Astrocyte (in vitro differentiated cells and primary cell): ENCODE data around the gene NCOA4. TPM values are rescaled to one million over a fixed set of nuclear protein-coding genes. Genes with fewer than 3 reads are reported as not detected.
"Not testable (repeated sequence)": the region's sequence is repeated elsewhere in the genome, so short reads cannot be mapped to it uniquely, and the experiment has no call there.

Experiments used
- DNase-seq: peaks from one replicate; pipeline ENCODE4 v3.0.0-alpha.2; 2010; ENCODE audit warnings: low read depth
- FAIRE-seq: peaks from 2 replicates; lab custom pipeline; 2011; peaks lifted over from hg19 to GRCh38; lab: Jason Lieb, UNC
- H2AFZ ChIP-seq: 2 replicates; pipeline ENCODE4 v1.6.0; 2012; ENCODE audit warnings: low read depth, low read length, inconsistent platforms
- H3K27ac ChIP-seq: 2 replicates; pipeline ENCODE4 v1.5.1; 2011; ENCODE audit warnings: low read depth, low read length, inconsistent platforms
- H3K27me3 ChIP-seq: 2 replicates; pipeline ENCODE4 v1.6.0; 2011; ENCODE audit warnings: low read length, inconsistent platforms; ENCODE audit not compliant: insufficient read depth
- H3K36me3 ChIP-seq: 2 replicates; pipeline ENCODE4 v1.5.1; 2011; ENCODE audit warnings: low read length, inconsistent platforms; ENCODE audit not compliant: insufficient read depth
- H3K4me1 ChIP-seq: 2 replicates; pipeline ENCODE4 v1.5.1; 2011; ENCODE audit warnings: low read length, inconsistent platforms; ENCODE audit not compliant: insufficient read depth
- H3K4me2 ChIP-seq: 2 replicates; pipeline ENCODE4 v1.6.0; 2012; ENCODE audit warnings: low read length, inconsistent platforms
- H3K4me3 ChIP-seq: 2 replicates; pipeline ENCODE4 v1.5.1; 2011; ENCODE audit warnings: low read depth, mild to moderate bottlenecking, low read length, inconsistent platforms; ENCODE audit not compliant: insufficient read depth
- H3K79me2 ChIP-seq: 2 replicates; pipeline ENCODE4 v1.6.0; 2012; ENCODE audit warnings: mild to moderate bottlenecking, low read length, inconsistent platforms; ENCODE audit not compliant: insufficient read depth
- H3K9ac ChIP-seq: 2 replicates; pipeline ENCODE4 v1.6.0; 2012; ENCODE audit warnings: mild to moderate bottlenecking, low read length, inconsistent platforms
- H3K9me3 ChIP-seq: 2 replicates; pipeline ENCODE4 v1.5.1; 2012; ENCODE audit warnings: low read depth, mild to moderate bottlenecking, low read length, inconsistent platforms; ENCODE audit not compliant: insufficient read depth
- H4K20me1 ChIP-seq: 2 replicates; pipeline ENCODE4 v1.6.0; 2012; ENCODE audit warnings: low read length, inconsistent platforms; ENCODE audit not compliant: insufficient read depth
- H3K27ac Mint-ChIP-seq: one replicate; pipeline ENCODE4 v1.8.0; 2021; ENCODE audit warnings: mild to moderate bottlenecking, mixed read lengths; ENCODE audit not compliant: unreplicated experiment
- H3K27me3 Mint-ChIP-seq: one replicate; pipeline ENCODE4 v1.8.0; 2021; ENCODE audit warnings: low read depth, mixed read lengths; ENCODE audit not compliant: unreplicated experiment
- H3K36me3 Mint-ChIP-seq: one replicate; pipeline ENCODE4 v1.8.0; 2021; ENCODE audit warnings: low read depth, mixed read lengths; ENCODE audit not compliant: unreplicated experiment
- H3K4me1 Mint-ChIP-seq: one replicate; pipeline ENCODE4 v1.8.0; 2021; ENCODE audit warnings: low read depth, mixed read lengths; ENCODE audit not compliant: unreplicated experiment
- H3K4me3 Mint-ChIP-seq: one replicate; pipeline ENCODE4 v1.8.0; 2021; ENCODE audit warnings: mild to moderate bottlenecking, moderate library complexity, mixed read lengths; ENCODE audit not compliant: unreplicated experiment
- H3K9me3 Mint-ChIP-seq: one replicate; pipeline ENCODE4 v1.8.0; 2021; ENCODE audit warnings: mild to moderate bottlenecking, mixed read lengths; ENCODE audit not compliant: unreplicated experiment
- EZH2 ChIP-seq: IDR thresholded peaks from 2 replicates; pipeline ENCODE4 v1.6.1; 2012; ENCODE audit warnings: mild to moderate bottlenecking, low read length, inconsistent platforms; ENCODE audit not compliant: insufficient read depth
- total RNA-seq: library from RNA; stranded (reverse); gene quantifications from 2 replicates; pipeline ENCODE4 v1.2.1, GENCODE V29; 2021
- TF ChIP-seq, protein P1 (sequence below): IDR thresholded peaks from 2 replicates; pipeline ENCODE4 v1.5.1; 2011; ENCODE audit warnings: low read depth, mild to moderate bottlenecking, inconsistent platforms, low read length, moderate library complexity; ENCODE audit not compliant: insufficient read depth

The NCOA4 gene
- total RNA-seq, 1 donor from 2014 or later = 120 TPM

DNA sequence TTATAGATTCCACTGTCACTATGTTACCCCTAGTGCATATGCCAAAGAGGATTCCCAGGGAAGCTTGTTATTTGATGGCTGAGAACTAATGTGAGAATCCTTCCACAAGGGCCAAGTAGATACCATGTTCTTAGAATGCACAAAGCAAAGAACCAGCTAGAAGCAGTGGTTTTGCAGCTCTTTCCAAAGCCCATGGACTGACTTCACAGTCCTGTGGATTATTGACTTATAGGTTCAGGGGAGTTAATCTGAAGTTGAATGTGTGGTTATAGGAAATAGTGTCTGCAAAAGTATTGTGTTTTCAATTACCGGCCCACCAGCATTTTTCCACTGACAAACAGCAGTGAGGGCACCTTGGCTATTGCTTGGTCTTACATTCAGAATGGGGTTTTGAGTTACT, 29.9 kb downstream of the NCOA4 start:
- no peaks in the 10 kb centered on the region for H3K4me1 ChIP-seq
- H3K36me3 ChIP-seq = peaks cover 35% of the 10 kb centered on the region
- peaks cover 32% of the 10 kb centered on the region for H3K79me2 ChIP-seq
- Mint-ChIP-seq H3K4me3 (no peak overlapping the region), H3K36me3 (peaks cover 11% of the 10 kb centered on the region), H3K4me1 (peaks cover 8% of the 10 kb centered on the region), H3K27ac (no peak overlapping the region), H3K9me3 (no peaks in the 10 kb centered on the region), H3K27me3 (no peaks in the 10 kb centered on the region)
- H3K4me2 ChIP-seq = no peak overlapping the region
- H3K9me3 ChIP-seq = no peaks in the 10 kb centered on the region
- TF ChIP-seq EZH2 = no peak
- TF ChIP-seq, protein P1, sequence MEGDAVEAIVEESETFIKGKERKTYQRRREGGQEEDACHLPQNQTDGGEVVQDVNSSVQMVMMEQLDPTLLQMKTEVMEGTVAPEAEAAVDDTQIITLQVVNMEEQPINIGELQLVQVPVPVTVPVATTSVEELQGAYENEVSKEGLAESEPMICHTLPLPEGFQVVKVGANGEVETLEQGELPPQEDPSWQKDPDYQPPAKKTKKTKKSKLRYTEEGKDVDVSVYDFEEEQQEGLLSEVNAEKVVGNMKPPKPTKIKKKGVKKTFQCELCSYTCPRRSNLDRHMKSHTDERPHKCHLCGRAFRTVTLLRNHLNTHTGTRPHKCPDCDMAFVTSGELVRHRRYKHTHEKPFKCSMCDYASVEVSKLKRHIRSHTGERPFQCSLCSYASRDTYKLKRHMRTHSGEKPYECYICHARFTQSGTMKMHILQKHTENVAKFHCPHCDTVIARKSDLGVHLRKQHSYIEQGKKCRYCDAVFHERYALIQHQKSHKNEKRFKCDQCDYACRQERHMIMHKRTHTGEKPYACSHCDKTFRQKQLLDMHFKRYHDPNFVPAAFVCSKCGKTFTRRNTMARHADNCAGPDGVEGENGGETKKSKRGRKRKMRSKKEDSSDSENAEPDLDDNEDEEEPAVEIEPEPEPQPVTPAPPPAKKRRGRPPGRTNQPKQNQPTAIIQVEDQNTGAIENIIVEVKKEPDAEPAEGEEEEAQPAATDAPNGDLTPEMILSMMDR = no peak
- no peaks in the 10 kb centered on the region for H3K27me3 ChIP-seq
- FAIRE-seq (no peak), DNase-seq (no peak)
- H3K4me3 ChIP-seq = no peak overlapping the region
- H3K27ac ChIP-seq = no peak overlapping the region
- H2AFZ ChIP-seq = no peak overlapping the region
- H4K20me1 ChIP-seq = peaks cover 38% of the 10 kb centered on the region
- no peak overlapping the region for H3K9ac ChIP-seq

DNA sequence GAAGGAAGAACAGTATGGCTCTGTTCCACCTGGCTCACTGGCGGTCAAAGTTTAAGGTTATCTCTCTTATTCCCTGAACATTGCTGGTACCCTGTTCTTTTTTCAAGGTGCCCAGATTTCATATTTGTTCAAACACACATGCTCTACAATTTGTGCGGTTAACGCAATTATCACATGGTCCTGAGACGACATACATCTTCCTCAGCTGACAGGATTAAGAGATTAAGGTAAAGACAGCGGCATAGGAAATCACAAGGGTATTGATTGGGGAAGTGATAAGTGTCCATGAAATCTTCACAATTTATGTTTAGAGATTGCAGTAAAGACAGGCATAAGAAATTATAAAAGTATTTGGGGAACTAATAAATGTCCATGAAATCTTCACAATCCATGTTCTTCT, 30.5 kb downstream of the NCOA4 start:
- not testable (repeated sequence) for DNase-seq, H2AFZ ChIP-seq, H3K27ac Mint-ChIP-seq, H3K4me1 ChIP-seq, H3K9ac ChIP-seq, H3K27me3 ChIP-seq, H3K4me3 Mint-ChIP-seq, H3K27ac ChIP-seq, H3K9me3 ChIP-seq, H3K4me2 ChIP-seq, H3K9me3 Mint-ChIP-seq, H3K27me3 Mint-ChIP-seq, FAIRE-seq, H3K4me1 Mint-ChIP-seq, H3K4me3 ChIP-seq
- peaks cover 11% of the 10 kb centered on the region for H3K36me3 Mint-ChIP-seq
- Histone ChIP-seq H4K20me1 (peaks cover 32% of the 10 kb centered on the region), H3K36me3 (peaks cover 30% of the 10 kb centered on the region), H3K79me2 (peaks cover 26% of the 10 kb centered on the region)

DNA sequence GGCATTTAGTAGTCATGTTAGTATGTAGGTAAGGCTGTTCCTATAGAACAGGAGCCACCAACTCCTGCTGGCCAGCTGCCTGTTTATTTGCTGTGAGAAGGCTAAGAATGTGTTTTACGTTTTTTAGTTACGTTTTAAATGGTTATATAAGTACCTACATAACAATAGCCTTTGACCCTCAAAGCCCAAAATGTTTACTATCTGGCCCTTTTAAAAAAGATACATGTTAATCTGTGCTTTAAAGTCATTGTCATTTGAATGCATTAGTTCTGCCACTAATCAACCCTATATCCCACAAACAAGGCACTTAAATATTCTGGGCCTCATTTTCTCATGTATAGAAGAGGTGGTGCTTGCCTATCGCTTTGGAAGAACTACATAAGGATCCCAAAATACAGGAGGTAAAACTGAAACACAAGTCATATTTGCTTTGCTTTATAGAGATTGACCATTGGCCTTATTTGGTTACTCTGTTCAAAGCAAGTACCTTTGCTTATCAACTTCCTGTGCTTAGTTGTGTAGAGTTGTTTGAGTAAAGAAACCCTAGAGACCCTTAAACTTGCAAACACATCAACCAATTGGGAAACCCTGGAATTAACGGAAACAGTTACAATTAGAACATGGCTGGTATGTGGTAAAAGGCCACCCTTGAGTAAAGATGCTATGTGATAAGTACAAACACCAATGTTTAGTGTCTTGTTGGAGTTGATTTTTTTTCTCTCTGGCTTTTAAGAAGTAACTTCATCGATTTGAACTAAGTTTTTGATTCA, 32.2 kb downstream of the NCOA4 start:
- DNase-seq (no peak), FAIRE-seq (no peak)
- H3K27ac ChIP-seq = no peak overlapping the region
- H3K9me3 ChIP-seq = no peaks in the 10 kb centered on the region
- H3K4me3 ChIP-seq = no peak overlapping the region
- no peak overlapping the region for H3K4me2 ChIP-seq
- H3K9me3 Mint-ChIP-seq = no peaks in the 10 kb centered on the region
- H3K27me3 ChIP-seq = no peaks in the 10 kb centered on the region
- H2AFZ ChIP-seq = no peak overlapping the region
- peaks cover 19% of the 10 kb centered on the region for H3K79me2 ChIP-seq
- H3K4me1 ChIP-seq = no peaks in the 10 kb centered on the region
- H3K4me3 Mint-ChIP-seq = no peak overlapping the region
- peaks cover 1% of the 10 kb centered on the region for H3K4me1 Mint-ChIP-seq
- H3K27me3 Mint-ChIP-seq = no peaks in the 10 kb centered on the region
- H3K27ac Mint-ChIP-seq = no peak overlapping the region
- H3K36me3 Mint-ChIP-seq = peaks cover 11% of the 10 kb centered on the region
- TF ChIP-seq, protein P1 = no peak
- no peak for TF ChIP-seq EZH2
- peaks cover 24% of the 10 kb centered on the region for H3K36me3 ChIP-seq
- H4K20me1 ChIP-seq = peaks cover 21% of the 10 kb centered on the region
- H3K9ac ChIP-seq = no peak overlapping the region
